Measurements from ENCODE around the gene TNKS1BP1.

- TF ChIP-seq POLR2A (IDR thresholded peaks at IDR 0.05; ENCODE audit: low read length) (no peak), GATA1 (IDR thresholded peaks at IDR 0.05; ENCODE audit: low read depth, low read length) (no peak)
Measured at GRCh38 chr11:57276971-57277675, 47.6 kb downstream of the TNKS1BP1 start.
